Tibial nerve (tissue), 4 donors: ENCODE measurements around the gene TSPYL6. TPM values are rescaled to one million over a fixed set of nuclear protein-coding genes. Genes with fewer than 3 reads are reported as not detected.

ENCODE experiments used
- DNase-seq, 2 donors: peaks; one replicate each; pipeline ENCODE4 v3.0.0-alpha.2; 2019; ENCODE audit warnings: low spot score in 2 of 2
- H3K27ac ChIP-seq, 4 donors: fragments of 200-600 bp; sonication (generic) in 3 of 4; one replicate each; pipeline ENCODE4 v1.5.1; 2017 to 2019; ENCODE audit warnings: mild to moderate bottlenecking in 1 of 4
- H3K27me3 ChIP-seq, 2 donors: fragments of 200-600 bp; sonication (generic) in 1 of 2; one replicate each; pipeline versions ENCODE4 v1.5.1 to v1.6.0; 2017 to 2019
- H3K36me3 ChIP-seq, 3 donors: fragments of 200-600 bp; sonication (generic); one replicate each; pipeline ENCODE4 v1.5.1; 2018 to 2019
- H3K4me1 ChIP-seq, 4 donors: fragments of 200-600 bp; sonication (generic) in 3 of 4; one replicate each; pipeline ENCODE4 v1.5.1; 2017 to 2019
- H3K4me3 ChIP-seq, 4 donors: fragments of 200-600 bp; sonication (generic) in 3 of 4; one replicate each; pipeline ENCODE4 v1.5.1; 2017 to 2019; ENCODE audit warnings: mild to moderate bottlenecking in 1 of 4, moderate library complexity in 1 of 4
- H3K9me3 ChIP-seq, 4 donors: fragments of 200-600 bp; sonication (generic) in 3 of 4; one replicate each; pipeline ENCODE4 v1.5.1; 2017 to 2019
- EP300 ChIP-seq, 2 donors: sonication (generic); formaldehyde crosslinking; IDR thresholded peaks; one replicate each; pipeline ENCODE4 v1.6.1; 2017; ENCODE audit warnings: antibody characterized with exemption in 2 of 2, mild to moderate bottlenecking in 1 of 2
- POLR2A ChIP-seq, 2 donors: fragments of 450-650 bp; IDR thresholded peaks; one replicate each; pipeline ENCODE4 v1.6.1; 2017; ENCODE audit warnings: antibody characterized with exemption in 2 of 2, mild to moderate bottlenecking in 2 of 2, moderate library complexity in 2 of 2
- WGBS, 2 donors: methylation state at CpG; one replicate each; pipeline ENCODE4 v1.1.5; 2018; 5-methylcytosine and 5-hydroxymethylcytosine counted together
- total RNA-seq, 4 donors: library from RNA; depleted of rRNA; stranded (reverse); fragments of >200 nt; gene quantifications; one replicate each; pipeline ENCODE4 v1.1.0, GENCODE V29; 2016
- TF ChIP-seq, protein P1 (sequence below), 5 experiments: fragments of 200-600 bp in 3 of 5; fragments of 450-650 bp in 2 of 5; sonication (generic) in 3 of 5; IDR thresholded peaks; one replicate each; pipeline ENCODE4 v1.5.1; 2016 to 2019; ENCODE audit warnings: antibody characterized with exemption in 5 of 5, mild to moderate bottlenecking in 3 of 5, moderate library complexity in 2 of 5

TSPYL6 gene
- total RNA-seq, 4 donors from 2014 or later, result 0.21 to 1.7 TPM; not detected in 2

DNA sequence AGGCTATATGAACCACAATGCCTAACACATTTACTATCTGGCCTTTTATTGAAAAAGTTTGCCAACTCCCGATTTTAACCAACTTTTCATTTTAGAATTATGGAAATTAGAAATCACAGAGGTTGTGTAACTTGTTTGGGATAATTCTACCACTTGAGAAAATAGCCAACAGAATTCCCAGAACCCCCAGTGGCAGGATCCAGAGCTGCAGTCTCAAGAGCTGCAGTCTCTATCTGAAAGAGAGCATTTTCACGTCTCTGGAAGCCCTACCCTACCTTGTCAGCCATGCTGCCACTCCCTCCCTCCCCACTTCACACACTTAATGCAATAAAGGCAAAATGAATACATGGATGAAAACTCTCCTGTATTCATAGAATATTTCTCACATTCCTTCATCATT lies 23.4 kb upstream of the TSPYL6 start:
- no peaks in the 10 kb centered on the region for H3K27me3 ChIP-seq
- H3K9me3 ChIP-seq, result no peaks in the 10 kb centered on the region
- H3K36me3 ChIP-seq, result no peaks in the 10 kb centered on the region
- H3K4me1 ChIP-seq, result peaks cover 0 to 6% (median 0%) of the 10 kb centered on the region in 4 donors
- 70 to 82% methylated on average over 2 of the region's 2 CpGs for WGBS, 2 donors
- no peak for DNase-seq
- TF ChIP-seq, protein P1, sequence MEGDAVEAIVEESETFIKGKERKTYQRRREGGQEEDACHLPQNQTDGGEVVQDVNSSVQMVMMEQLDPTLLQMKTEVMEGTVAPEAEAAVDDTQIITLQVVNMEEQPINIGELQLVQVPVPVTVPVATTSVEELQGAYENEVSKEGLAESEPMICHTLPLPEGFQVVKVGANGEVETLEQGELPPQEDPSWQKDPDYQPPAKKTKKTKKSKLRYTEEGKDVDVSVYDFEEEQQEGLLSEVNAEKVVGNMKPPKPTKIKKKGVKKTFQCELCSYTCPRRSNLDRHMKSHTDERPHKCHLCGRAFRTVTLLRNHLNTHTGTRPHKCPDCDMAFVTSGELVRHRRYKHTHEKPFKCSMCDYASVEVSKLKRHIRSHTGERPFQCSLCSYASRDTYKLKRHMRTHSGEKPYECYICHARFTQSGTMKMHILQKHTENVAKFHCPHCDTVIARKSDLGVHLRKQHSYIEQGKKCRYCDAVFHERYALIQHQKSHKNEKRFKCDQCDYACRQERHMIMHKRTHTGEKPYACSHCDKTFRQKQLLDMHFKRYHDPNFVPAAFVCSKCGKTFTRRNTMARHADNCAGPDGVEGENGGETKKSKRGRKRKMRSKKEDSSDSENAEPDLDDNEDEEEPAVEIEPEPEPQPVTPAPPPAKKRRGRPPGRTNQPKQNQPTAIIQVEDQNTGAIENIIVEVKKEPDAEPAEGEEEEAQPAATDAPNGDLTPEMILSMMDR (IDR thresholded peaks at IDR 0.05), result no peak
- TF ChIP-seq POLR2A (IDR thresholded peaks at IDR 0.05), result no peak
- no peak for TF ChIP-seq EP300 (IDR thresholded peaks at IDR 0.05)
- no peak overlapping the region for H3K4me3 ChIP-seq
- no peak overlapping the region for H3K27ac ChIP-seq

DNA sequence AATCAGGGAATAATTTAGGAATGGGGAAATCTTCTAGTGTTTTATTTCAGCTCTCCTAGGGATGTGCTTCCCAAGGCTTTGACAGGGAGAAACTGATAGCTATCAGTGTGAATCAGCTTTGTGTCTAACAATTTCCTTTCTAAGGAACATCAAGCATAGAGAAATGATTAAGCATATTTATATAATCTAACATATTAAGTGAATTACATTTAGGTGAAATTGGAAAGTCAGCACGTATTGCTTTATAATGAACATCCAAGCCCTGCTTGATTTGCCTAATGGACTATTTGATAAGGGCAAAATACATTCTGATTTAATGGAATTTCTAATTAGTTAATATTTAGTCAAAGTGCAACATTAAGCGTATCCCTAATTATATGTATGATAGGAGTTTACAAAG lies 19.5 kb upstream of the TSPYL6 start:
- H3K27me3 ChIP-seq, result no peaks in the 10 kb centered on the region
- no peaks in the 10 kb centered on the region for H3K36me3 ChIP-seq
- peaks cover 0 to 6% (median 0%) of the 10 kb centered on the region in 4 donors for H3K4me1 ChIP-seq
- peak overlapping the region in 1 of 4 donors; percentile 19 for H3K27ac ChIP-seq
- H3K4me3 ChIP-seq, result no peak overlapping the region
- WGBS, 2 donors, result 66 to 94% methylated on average over 2 of the region's 2 CpGs
- no peak for DNase-seq
- no peaks in the 10 kb centered on the region for H3K9me3 ChIP-seq
- TF ChIP-seq, protein P1 (IDR thresholded peaks at IDR 0.05), result no peak
- TF ChIP-seq EP300 (IDR thresholded peaks at IDR 0.05) (no peak), POLR2A (IDR thresholded peaks at IDR 0.05) (no peak)

DNA sequence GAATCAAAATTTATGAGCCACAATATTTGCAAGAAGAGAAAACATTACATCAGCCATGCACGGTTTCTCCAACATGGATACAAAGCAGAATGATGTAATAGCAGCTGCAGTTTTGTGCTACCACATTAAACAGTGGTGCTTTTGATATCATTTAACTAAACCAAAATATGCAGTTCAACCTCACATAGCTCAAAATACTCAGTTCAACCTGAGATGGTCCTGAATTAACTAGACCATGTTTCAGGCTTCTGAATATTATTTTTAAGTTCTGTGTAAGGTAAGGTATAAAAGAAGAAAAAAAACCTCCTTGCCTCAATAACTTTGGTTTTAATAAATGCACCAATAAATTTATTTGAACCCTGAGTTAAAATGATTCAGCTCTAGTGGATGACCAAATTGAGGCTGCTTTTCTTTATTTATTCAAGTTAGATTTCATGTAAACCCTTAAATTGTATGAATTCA lies 18.8 kb upstream of the TSPYL6 start:
- Histone ChIP-seq H3K4me1 (peaks cover 0 to 6% (median 0%) of the 10 kb centered on the region in 4 donors), H3K9me3 (no peaks in the 10 kb centered on the region), H3K27me3 (no peaks in the 10 kb centered on the region), H3K36me3 (no peaks in the 10 kb centered on the region), H3K4me3 (no peak overlapping the region), H3K27ac (peak overlapping the region in 1 of 4 donors; percentile 19)
- TF ChIP-seq, protein P1 (IDR thresholded peaks at IDR 0.05), result no peak
- TF ChIP-seq POLR2A (IDR thresholded peaks at IDR 0.05) (no peak), EP300 (IDR thresholded peaks at IDR 0.05) (no peak)
- 11 to 30% methylated on average over 1 of the region's 1 CpG for WGBS, 2 donors
- DNase-seq, result no peak

DNA sequence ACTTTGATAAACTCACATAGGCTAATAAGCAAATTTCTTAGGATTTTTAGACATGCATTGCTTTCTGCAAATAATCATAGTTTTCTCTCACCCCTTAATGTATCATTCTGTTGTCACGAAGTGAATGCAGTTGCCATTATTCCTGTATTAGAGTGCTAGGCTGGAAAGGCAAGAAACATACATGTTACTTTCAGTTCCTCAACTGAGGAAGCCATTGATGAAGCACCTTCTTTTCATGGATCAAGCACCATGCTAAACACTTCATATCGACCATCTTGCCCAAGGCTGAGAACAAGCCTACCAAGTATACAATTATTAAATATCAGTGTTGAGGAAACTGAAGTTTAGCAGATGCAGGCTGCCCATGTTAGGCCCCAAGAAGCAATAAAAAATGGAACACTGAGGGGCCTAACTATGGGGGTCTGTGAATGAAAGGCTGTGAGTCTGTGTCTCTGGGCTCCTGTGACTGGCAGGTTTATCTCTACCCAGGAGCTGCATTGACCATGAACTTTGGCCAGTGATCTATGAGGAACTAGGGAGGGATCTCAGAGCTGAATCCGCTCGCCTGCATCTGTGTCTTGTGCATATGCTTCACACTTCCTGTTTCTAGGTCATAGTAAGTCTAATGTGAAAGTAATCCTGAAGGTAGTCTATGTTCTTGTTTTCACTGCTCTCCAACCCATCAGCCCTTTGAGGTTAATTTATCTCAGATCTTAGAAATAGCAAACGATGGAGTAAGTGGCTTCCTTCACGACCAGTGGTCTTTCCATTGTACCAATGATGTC lies 16.0 kb upstream of the TSPYL6 start:
- no peaks in the 10 kb centered on the region for H3K27me3 ChIP-seq
- no peaks in the 10 kb centered on the region for H3K9me3 ChIP-seq
- no peak for DNase-seq
- peaks cover 0 to 6% (median 0%) of the 10 kb centered on the region in 4 donors for H3K4me1 ChIP-seq
- no peaks in the 10 kb centered on the region for H3K36me3 ChIP-seq
- TF ChIP-seq POLR2A (IDR thresholded peaks at IDR 0.05), result no peak
- TF ChIP-seq, protein P1 (IDR thresholded peaks at IDR 0.05), result no peak
- TF ChIP-seq EP300 (IDR thresholded peaks at IDR 0.05), result no peak
- H3K4me3 ChIP-seq, result no peak overlapping the region
- H3K27ac ChIP-seq, result no peak overlapping the region
- 92 to 93% methylated on average over 6 of the region's 6 CpGs for WGBS, 2 donors

DNA sequence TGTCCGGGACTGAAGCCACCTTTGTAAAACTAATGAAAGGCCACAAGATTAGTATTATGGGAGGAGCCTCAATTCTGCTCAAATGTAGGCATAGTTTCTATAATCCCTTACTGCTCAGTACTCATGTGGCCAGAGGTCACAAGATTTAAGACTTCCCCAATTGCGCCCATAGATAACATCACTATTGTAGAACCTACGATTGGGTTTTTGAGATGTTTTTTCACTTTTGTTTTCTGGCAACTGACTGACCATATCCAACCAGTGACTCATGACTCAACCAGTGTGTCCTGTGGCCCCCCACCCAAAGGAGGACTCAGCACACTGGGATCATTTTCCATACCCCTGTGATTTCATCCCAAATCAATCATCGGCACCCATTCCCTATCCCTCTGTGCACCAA lies 15.2 kb upstream of the TSPYL6 start:
- H3K27me3 ChIP-seq, result no peaks in the 10 kb centered on the region

More for the DNA sequence above, 15.2 kb upstream of the TSPYL6 start:
- H3K36me3 ChIP-seq, result no peaks in the 10 kb centered on the region
- no peak overlapping the region for H3K27ac ChIP-seq
- 84 to 88% methylated on average over 4 of the region's 4 CpGs for WGBS, 2 donors
- H3K4me3 ChIP-seq, result no peak overlapping the region
- TF ChIP-seq EP300 (IDR thresholded peaks at IDR 0.05), result no peak
- no peak for TF ChIP-seq POLR2A (IDR thresholded peaks at IDR 0.05)
- TF ChIP-seq, protein P1 (IDR thresholded peaks at IDR 0.05), result no peak
- DNase-seq, result no peak
- H3K9me3 ChIP-seq, result no peaks in the 10 kb centered on the region
- peaks cover 0 to 6% (median 0%) of the 10 kb centered on the region in 4 donors for H3K4me1 ChIP-seq
